Measurements from ENCODE around the gene NECAP2. TPM values are rescaled to one million over a fixed set of nuclear protein-coding genes. Genes with fewer than 3 reads are reported as not detected.

NECAP2 gene, protein sequence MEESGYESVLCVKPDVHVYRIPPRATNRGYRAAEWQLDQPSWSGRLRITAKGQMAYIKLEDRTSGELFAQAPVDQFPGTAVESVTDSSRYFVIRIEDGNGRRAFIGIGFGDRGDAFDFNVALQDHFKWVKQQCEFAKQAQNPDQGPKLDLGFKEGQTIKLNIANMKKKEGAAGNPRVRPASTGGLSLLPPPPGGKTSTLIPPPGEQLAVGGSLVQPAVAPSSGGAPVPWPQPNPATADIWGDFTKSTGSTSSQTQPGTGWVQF
- total RNA-seq (147 TPM), polyA plus RNA-seq (100 to 1,000 TPM; 276 to 323 (median 303) TPM)

GRCh38 chr1:16440470-16441281 is at the start of gene NECAP2:
TSS of gene NECAP2 (plus strand) at chr1:16440724. CDS start at chr1:16440762, 38 bp downstream.
- ATAC-seq (ENCODE audit: low read depth in 2 of 2), result peak; percentile 86 to 90
- Histone ChIP-seq H3K4me3 (ENCODE audit: low read depth, low read length) (peak within 1 kb of the TSS; percentile 93), H3K36me3 (ENCODE audit: control insufficient read depth, insufficient read depth, low read length) (peaks cover 32% of the 10 kb centered on the region), H3K4me1 (ENCODE audit: control insufficient read depth, insufficient read depth, low read length, poor library complexity, severe bottlenecking) (peaks cover 36% of the 10 kb centered on the region), H3K27ac (ENCODE audit: insufficient read depth, low read length, poor library complexity, severe bottlenecking) (peak within 1 kb of the TSS; percentile 99), H3K9me3 (ENCODE audit: control insufficient read depth in 2 of 2, low read length in 2 of 2) (no peaks in the 10 kb centered on the region), H3K27me3 (ENCODE audit: control insufficient read depth, insufficient read depth, low read length) (no peaks in the 10 kb centered on the region)
- Mint-ChIP-seq H3K9me3 (no peaks in the 10 kb centered on the region), H3K27ac (peak within 1 kb of the TSS; percentile 97), H3K36me3 (peaks cover 9% of the 10 kb centered on the region), H3K4me3 (peak within 1 kb of the TSS; percentile 95 to 100 (median 97)), H3K4me1 (peaks cover 8 to 51% (median 26%) of the 10 kb centered on the region in 4 donors), H3K27me3 (peaks cover 5% of the 10 kb centered on the region)
- DNase-seq, result peak; percentile 84 to 94 (median 89)

- ATAC-seq (ENCODE audit: low read depth in 2 of 2) (no peak), DNase-seq (no peak)
Observed at GRCh38 chr1:16391411-16391810, 49.1 kb upstream of the NECAP2 start.

DNA sequence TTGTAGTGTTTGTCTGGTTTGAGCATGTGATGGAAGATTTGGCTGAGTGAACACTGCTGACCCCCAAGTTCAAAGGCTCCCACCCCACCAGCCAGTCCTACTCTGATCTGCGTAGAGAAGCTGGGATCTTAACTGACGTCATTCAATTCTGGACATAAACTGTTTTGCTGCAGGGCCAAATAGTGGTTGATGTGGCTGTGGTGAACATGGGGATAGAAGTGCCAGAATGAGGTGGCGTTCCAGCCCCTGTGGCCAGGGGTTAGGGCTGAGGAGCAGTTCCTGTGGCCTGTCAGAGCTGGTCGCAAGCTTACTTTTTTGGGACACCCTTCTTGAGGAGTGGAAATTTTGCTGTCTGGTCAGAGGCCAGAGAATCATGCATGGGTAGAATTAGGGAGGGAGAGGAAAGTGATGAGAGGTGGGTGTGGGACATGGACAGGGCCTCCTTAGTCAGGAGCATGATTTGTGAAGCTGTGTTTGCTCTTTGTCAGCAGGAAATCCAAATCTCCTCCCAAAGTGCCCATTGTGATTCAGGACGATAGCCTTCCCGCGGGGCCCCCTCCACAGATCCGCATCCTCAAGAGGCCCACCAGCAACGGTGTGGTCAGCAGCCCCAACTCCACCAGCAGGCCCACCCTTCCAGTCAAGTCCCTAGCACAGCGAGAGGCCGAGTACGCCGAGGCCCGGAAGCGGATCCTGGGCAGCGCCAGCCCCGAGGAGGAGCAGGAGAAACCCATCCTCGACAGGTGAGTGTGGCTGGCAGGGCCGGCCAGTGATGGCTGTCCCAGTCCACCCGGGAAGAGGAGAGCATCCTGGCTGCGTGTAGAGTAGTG is 47.6 kb upstream of the NECAP2 start:
- Histone ChIP-seq H3K9me3 (ENCODE audit: control insufficient read depth in 2 of 2, low read length in 2 of 2) (no peaks in the 10 kb centered on the region), H3K27me3 (ENCODE audit: control insufficient read depth, insufficient read depth, low read length) (no peaks in the 10 kb centered on the region), H3K4me3 (ENCODE audit: low read depth, low read length) (no peak overlapping the region), H3K4me1 (ENCODE audit: control insufficient read depth, insufficient read depth, low read length, poor library complexity, severe bottlenecking) (peaks cover 26% of the 10 kb centered on the region), H3K36me3 (ENCODE audit: control insufficient read depth, insufficient read depth, low read length) (peaks cover 47% of the 10 kb centered on the region), H3K27ac (ENCODE audit: insufficient read depth, low read length, poor library complexity, severe bottlenecking) (no peak overlapping the region)
- Mint-ChIP-seq H3K27ac (peak overlapping the region in 2 of 3 donors; percentile 68 to 83), H3K27me3 (no peaks in the 10 kb centered on the region), H3K4me3 (no peak overlapping the region), H3K9me3 (no peaks in the 10 kb centered on the region), H3K36me3 (peaks cover 18% of the 10 kb centered on the region), H3K4me1 (peaks cover 6 to 42% (median 36%) of the 10 kb centered on the region in 4 donors)
- ATAC-seq (ENCODE audit: low read depth in 2 of 2) (no peak), DNase-seq (no peak)

More at GRCh38 chr1:16391411-16391810, 49.1 kb upstream of the NECAP2 start:
- H3K27me3 ChIP-seq (ENCODE audit: control insufficient read depth, insufficient read depth, low read length), result no peaks in the 10 kb centered on the region
- H3K4me3 Mint-ChIP-seq, result no peak overlapping the region
- peaks cover 16% of the 10 kb centered on the region for H3K36me3 Mint-ChIP-seq
- peaks cover 41% of the 10 kb centered on the region for H3K4me1 ChIP-seq (ENCODE audit: control insufficient read depth, insufficient read depth, low read length, poor library complexity, severe bottlenecking)
- peaks cover 40% of the 10 kb centered on the region for H3K36me3 ChIP-seq (ENCODE audit: control insufficient read depth, insufficient read depth, low read length)
- H3K27ac ChIP-seq (ENCODE audit: insufficient read depth, low read length, poor library complexity, severe bottlenecking), result no peak overlapping the region
- H3K27me3 Mint-ChIP-seq, result no peaks in the 10 kb centered on the region
- no peaks in the 10 kb centered on the region for H3K9me3 Mint-ChIP-seq
- H3K4me1 Mint-ChIP-seq, result peaks cover 13 to 53% (median 46%) of the 10 kb centered on the region in 4 donors
- peak overlapping the region; percentile 29 to 53 (median 46) for H3K27ac Mint-ChIP-seq
- H3K4me3 ChIP-seq (ENCODE audit: low read depth, low read length), result no peak overlapping the region
- H3K9me3 ChIP-seq (ENCODE audit: control insufficient read depth in 2 of 2, low read length in 2 of 2), result no peaks in the 10 kb centered on the region

- Mint-ChIP-seq H3K4me3 (no peak overlapping the region), H3K27ac (no peak overlapping the region), H3K4me1 (peaks cover 6 to 34% (median 31%) of the 10 kb centered on the region in 4 donors), H3K9me3 (no peaks in the 10 kb centered on the region), H3K36me3 (peaks cover 18% of the 10 kb centered on the region), H3K27me3 (no peaks in the 10 kb centered on the region)
- ATAC-seq (ENCODE audit: low read depth in 2 of 2) (no peak), DNase-seq (peak in 1 of 3 donors; percentile 24)
- H3K9me3 ChIP-seq (ENCODE audit: control insufficient read depth in 2 of 2, low read length in 2 of 2), result no peaks in the 10 kb centered on the region
- H3K27me3 ChIP-seq (ENCODE audit: control insufficient read depth, insufficient read depth, low read length), result no peaks in the 10 kb centered on the region
- H3K4me1 ChIP-seq (ENCODE audit: control insufficient read depth, insufficient read depth, low read length, poor library complexity, severe bottlenecking), result peaks cover 20% of the 10 kb centered on the region
- H3K27ac ChIP-seq (ENCODE audit: insufficient read depth, low read length, poor library complexity, severe bottlenecking), result no peak overlapping the region
- H3K36me3 ChIP-seq (ENCODE audit: control insufficient read depth, insufficient read depth, low read length), result peaks cover 47% of the 10 kb centered on the region
- H3K4me3 ChIP-seq (ENCODE audit: low read depth, low read length), result no peak overlapping the region
Observed at GRCh38 chr1:16393570-16394521, 46.7 kb upstream of the NECAP2 start.

GRCh38 chr1:16394977-16395376 is 45.5 kb upstream of the NECAP2 start:
- Mint-ChIP-seq H3K4me3 (no peak overlapping the region), H3K27me3 (no peaks in the 10 kb centered on the region), H3K36me3 (peaks cover 18% of the 10 kb centered on the region), H3K27ac (peak overlapping the region in 1 of 3 donors; percentile 52), H3K9me3 (no peaks in the 10 kb centered on the region), H3K4me1 (peaks cover 6 to 35% (median 32%) of the 10 kb centered on the region in 4 donors)
- no peak for DNase-seq
- H3K9me3 ChIP-seq (ENCODE audit: control insufficient read depth in 2 of 2, low read length in 2 of 2), result no peaks in the 10 kb centered on the region
- peaks cover 51% of the 10 kb centered on the region for H3K36me3 ChIP-seq (ENCODE audit: control insufficient read depth, insufficient read depth, low read length)
- peaks cover 16% of the 10 kb centered on the region for H3K4me1 ChIP-seq (ENCODE audit: control insufficient read depth, insufficient read depth, low read length, poor library complexity, severe bottlenecking)
- no peaks in the 10 kb centered on the region for H3K27me3 ChIP-seq (ENCODE audit: control insufficient read depth, insufficient read depth, low read length)
- no peak overlapping the region for H3K27ac ChIP-seq (ENCODE audit: insufficient read depth, low read length, poor library complexity, severe bottlenecking)
- ATAC-seq (ENCODE audit: low read depth in 2 of 2), result no peak
- H3K4me3 ChIP-seq (ENCODE audit: low read depth, low read length), result no peak overlapping the region

DNA sequence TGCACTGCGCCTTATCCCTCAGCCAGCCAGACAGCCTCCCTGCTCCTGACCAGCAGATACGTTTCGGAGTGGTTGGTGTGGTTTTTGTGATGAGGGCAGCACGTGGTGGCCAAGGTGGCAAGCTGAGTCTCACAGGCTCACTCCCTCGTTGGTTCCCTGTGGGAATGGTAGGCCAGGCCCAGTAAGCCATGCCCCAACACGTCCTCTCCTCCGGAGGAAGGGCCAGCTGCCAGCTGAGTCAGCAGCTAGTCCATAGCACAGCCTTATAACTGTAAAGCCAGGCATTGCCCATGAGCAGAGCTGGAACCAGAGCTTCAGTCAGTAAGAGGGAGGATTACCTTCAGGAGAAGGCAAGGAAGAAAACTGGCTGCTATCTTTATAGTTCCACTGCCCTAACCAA is 43.9 kb upstream of the NECAP2 start:
- no peak overlapping the region for H3K4me3 Mint-ChIP-seq
- no peaks in the 10 kb centered on the region for H3K9me3 Mint-ChIP-seq
- peaks cover 0 to 24% (median 17%) of the 10 kb centered on the region in 4 donors for H3K4me1 Mint-ChIP-seq
- Histone ChIP-seq H3K36me3 (ENCODE audit: control insufficient read depth, insufficient read depth, low read length) (peaks cover 51% of the 10 kb centered on the region), H3K4me1 (ENCODE audit: control insufficient read depth, insufficient read depth, low read length, poor library complexity, severe bottlenecking) (peaks cover under 1% of the 10 kb centered on the region), H3K27ac (ENCODE audit: insufficient read depth, low read length, poor library complexity, severe bottlenecking) (no peak overlapping the region), H3K27me3 (ENCODE audit: control insufficient read depth, insufficient read depth, low read length) (no peaks in the 10 kb centered on the region), H3K4me3 (ENCODE audit: low read depth, low read length) (no peak overlapping the region), H3K9me3 (ENCODE audit: control insufficient read depth in 2 of 2, low read length in 2 of 2) (no peaks in the 10 kb centered on the region)
- H3K36me3 Mint-ChIP-seq, result peaks cover 18% of the 10 kb centered on the region
- DNase-seq, result no peak
- ATAC-seq (ENCODE audit: low read depth in 2 of 2), result no peak
- peak overlapping the region in 1 of 3 donors; percentile 14 for H3K27ac Mint-ChIP-seq
- no peaks in the 10 kb centered on the region for H3K27me3 Mint-ChIP-seq
